HG03520 (cell line): ENCODE data around the gene DPYSL3.

Experiments
- ATAC-seq: cut with Tn5 transposase; IDR thresholded peaks from one replicate; pipeline ENCODE4 v1.9.1; 2021; ENCODE audit warnings: mild to moderate bottlenecking, moderate library complexity; ENCODE audit not compliant: unreplicated experiment

DPYSL3 gene

GRCh38 chr5:147441191-147441695 is 68.6 kb downstream of the DPYSL3 start:
- ATAC-seq = no peak

DNA sequence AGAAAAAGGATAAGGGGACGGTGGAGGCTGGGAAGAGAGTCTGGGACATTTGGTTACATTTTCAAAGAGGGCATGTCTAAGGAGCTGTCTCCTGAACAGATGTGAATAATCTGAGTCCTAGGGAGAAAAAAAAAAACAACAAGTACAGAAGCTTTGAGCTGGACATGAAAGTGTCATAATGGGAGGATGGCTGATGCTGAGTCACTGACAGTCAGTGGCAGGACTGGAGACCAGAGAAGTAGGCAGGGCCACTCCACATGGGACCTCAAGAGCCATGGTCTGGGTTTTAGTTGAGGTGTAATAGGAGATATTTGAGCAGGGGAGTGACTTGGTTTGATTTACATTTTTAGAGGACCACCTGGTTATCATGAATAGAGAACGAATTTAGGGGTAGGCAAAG is 70.6 kb downstream of the DPYSL3 start:
- no peak for ATAC-seq

DNA sequence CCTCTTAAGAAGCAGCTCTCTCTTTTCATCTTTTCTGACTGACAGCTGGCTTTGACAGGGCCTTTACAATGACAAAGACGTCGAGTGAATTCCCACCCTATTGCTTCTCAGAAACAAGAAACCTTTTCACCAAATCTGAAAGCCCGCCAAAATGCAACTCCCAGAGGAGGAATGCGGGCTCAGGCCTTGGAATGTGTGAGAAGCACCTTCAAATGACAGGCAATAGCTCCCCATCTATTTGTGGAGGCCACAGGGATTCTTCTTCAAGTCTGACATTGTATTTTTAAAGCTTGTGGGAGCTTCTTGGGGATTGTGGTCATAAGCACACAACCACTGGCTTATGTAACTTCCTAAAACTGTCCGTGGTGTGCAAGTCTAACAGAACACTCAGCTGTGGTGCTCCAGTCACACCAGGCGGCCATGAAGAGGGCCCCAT is 72.7 kb downstream of the DPYSL3 start:
- no peak for ATAC-seq

- ATAC-seq = peak; percentile 60
Measured at GRCh38 chr5:147436596-147436995, 73.3 kb downstream of the DPYSL3 start.

- no peak for ATAC-seq
Measured at GRCh38 chr5:147434049-147434448, 75.8 kb downstream of the DPYSL3 start.

- ATAC-seq = no peak
Measured at GRCh38 chr5:147432323-147432722, 77.5 kb downstream of the DPYSL3 start.

GRCh38 chr5:147431586-147431985 is 78.3 kb downstream of the DPYSL3 start:
- ATAC-seq = no peak

DNA sequence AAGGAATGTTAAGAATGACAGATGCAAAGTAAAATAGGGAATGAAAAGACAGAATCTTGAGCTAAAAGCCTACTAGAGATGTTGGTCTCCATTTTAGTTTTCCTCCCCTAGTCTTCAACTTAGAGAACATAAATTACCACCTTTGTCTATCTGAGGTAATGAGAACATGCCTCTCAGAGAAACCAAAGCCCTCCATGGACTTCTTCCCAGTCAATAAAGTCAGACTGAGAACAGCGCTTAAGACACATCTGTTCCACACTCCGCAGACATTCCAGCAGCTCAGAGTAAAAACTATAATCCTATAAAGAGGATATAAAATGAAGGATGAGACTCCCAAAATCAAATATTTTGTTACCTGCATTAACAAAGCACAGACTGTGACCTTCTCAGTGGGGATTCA is 79.2 kb downstream of the DPYSL3 start:
- ATAC-seq = no peak

DNA sequence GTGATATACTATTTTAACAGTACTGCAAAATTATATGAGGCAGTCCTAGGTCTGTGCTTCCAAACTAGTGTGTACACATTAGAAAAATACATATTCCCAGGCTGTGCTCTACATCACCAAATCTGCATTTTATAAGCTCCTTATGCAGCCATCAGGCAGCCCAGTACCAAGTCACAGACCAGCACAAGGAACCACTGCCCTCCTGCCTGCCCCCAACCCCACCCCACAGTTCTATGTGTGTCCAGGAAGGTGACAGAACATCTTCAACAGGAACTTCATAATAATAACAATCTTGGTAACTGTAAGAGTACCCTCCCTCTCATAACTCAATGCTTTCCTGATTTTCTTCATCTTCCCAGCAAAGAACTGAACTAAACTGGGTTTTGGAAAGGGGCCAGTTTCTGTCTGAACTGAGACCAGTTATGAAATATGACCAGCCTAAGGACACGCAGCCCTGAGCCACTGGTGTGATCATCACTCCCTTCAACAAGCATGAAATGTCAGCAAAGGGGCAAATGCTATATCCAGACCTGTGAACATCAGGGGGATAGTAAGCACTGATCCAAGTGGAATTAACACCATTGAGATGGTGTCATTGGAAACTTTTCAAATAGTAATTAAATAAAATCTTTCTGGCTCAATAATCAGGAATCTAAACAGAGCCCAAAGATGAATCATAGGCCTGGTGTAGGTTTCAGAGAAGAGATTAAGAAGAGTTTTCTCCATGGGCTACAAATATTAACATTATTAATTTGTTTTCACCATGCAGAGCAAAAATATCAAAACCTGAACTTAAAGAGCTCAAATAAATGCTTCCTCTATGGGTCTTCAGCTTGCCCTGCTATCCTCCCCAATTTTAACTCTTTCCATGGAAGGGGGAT is 82.1 kb downstream of the DPYSL3 start:
- ATAC-seq = no peak

GRCh38 chr5:147426640-147427327 is 83.1 kb downstream of the DPYSL3 start:
- no peak for ATAC-seq

GRCh38 chr5:147418613-147419012 is 91.3 kb downstream of the DPYSL3 start:
- no peak for ATAC-seq

- no peak for ATAC-seq
Measured at GRCh38 chr5:147417135-147417813, 92.6 kb downstream of the DPYSL3 start.

DNA sequence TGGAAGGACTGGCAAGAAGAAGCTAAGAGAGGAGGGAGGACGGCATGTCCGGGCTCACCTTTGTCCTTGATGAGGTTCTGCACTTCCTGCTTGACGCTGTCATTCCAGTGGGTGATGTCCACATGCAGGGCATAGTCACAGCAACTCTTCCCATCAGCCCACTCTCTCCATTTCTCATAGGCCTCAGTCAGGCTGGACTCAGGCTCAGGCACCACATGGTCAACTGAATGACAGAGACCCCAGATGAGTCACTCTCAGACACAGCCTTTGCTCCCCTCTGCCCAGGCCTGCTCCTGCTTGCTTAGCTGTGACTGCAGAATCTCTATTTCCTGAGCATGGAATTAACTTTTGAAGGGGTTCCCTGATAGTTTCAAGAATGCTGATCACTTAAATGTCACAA is 94.2 kb downstream of the DPYSL3 start:
- ATAC-seq = no peak

DNA sequence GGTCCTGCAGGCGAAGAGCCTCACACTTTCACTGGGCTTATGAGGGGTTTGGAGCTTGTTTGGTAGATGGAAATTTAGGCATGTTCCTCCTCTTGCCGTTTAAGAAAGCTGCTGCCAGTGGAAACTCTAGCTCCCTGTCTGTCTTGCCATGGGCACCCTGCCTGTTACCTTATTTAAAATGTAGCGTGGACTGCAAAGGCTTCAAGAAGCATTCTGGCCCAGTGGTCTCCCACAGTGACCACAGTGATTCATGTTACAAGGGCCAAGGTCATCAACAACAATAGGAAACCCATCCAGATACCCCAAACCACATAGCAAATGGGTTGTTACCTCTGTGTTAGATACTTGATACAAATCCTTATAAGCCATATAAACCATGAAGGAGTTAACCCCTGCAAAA is 96.6 kb downstream of the DPYSL3 start:
- ATAC-seq = no peak

DNA sequence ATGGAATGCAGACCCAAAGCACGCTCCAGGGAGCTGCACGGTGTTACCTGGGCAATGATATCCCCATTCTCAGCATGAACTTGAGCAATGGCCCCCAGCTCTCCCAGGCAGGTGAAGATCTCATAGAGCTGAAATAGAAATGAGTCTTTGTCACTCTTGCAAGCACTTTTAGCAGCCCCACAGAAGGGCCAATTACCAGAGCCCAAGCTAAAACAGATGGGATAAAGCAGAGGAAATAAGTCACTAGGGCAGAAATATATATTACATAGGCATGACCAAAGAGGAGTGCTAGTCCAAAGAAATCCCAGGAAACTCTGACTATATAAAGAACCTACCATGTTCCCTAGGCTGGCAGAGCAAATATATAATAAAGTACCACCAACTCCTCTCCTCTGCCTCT is 97.3 kb downstream of the DPYSL3 start:
- no peak for ATAC-seq

GRCh38 chr5:147411359-147412319 is 98.2 kb downstream of the DPYSL3 start:
- ATAC-seq = no peak

DNA sequence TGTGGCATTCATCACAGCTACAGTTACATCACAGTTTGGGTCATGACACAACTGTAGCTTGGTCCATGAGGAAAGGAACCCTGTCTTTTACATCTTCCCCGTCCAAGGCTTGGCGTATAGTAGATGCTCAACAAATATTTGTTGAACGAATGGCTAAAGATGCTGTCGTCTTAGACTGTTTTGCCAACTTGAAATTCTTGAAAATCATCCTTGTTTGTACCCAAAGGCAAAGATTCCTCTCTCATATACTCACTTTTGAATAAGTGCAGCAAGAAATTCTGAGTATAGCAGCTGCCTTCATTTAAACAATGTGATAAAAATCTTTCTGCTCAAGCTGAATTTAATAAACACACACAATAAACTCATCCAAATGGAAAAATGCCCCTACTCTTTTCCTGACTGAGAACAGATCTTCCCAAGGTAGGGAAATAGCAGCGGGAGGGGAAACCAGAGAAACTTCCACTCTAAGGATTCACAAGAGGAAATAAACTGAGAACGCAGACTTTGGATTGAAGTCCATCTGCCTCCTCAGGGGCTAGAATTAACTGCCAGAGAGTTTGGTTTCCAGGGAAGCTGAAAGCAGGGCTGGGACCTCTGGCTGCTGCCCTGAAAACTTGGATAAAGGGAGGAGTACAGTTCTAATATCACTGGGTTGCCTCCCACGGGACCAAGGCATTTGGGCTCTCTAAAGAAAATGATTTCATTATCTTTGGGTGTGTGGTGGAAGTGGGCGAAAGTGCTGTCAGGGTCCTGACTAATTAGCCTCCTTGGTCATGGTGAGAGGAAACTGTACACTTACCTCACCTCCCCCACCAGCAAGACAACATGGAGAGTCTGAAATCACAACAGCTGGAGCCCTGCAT is 99.1 kb downstream of the DPYSL3 start:
- ATAC-seq = no peak

DNA sequence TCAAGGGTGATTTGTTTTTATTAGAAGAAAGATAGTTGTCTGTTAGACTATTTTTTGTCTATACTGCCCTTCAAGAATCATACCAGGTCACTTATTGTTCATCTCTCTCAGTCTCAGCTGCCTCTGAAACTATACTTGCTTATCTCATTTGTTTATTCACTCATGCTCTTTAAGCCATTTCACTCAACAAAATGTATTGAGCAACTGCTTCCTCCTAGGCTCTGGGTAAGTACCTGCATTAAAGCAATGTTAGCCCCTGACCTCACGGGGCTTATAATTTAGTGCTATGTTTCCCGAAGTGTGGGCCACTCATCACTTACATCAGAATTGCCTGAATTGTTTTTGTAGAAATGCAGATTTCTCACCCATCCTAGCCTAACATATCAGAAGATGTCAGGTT is 100.9 kb downstream of the DPYSL3 start:
- no peak for ATAC-seq

- ATAC-seq = no peak
Measured at GRCh38 chr5:147407094-147407681, 102.7 kb downstream of the DPYSL3 start.
